Measurements from ENCODE around the gene ACP3. TPM values are rescaled to one million over a fixed set of nuclear protein-coding genes. Genes with fewer than 3 reads are reported as not detected.

The ACP3 gene
- polyA plus RNA-seq, 2 donors = 22.5 to 48.4 TPM

- no peak overlapping the region for H3K27ac ChIP-seq (ENCODE audit: low read depth in 2 of 2, low read length in 1 of 2)
These were observed 5.9 kb upstream of the ACP3 start for GRCh38 chr3:132311316-132311715.

GRCh38 chr3:132311841-132312240 is 5.4 kb upstream of the ACP3 start:
- no peaks in the 10 kb centered on the region for H3K9me3 ChIP-seq (ENCODE audit: control insufficient read depth in 2 of 2, insufficient read depth in 1 of 2, low read depth in 1 of 2, low read length in 1 of 2)
- H3K4me3 ChIP-seq (ENCODE audit: low read depth in 1 of 2, low read length in 2 of 2) = no peak overlapping the region
- no peaks in the 10 kb centered on the region for H3K27me3 ChIP-seq (ENCODE audit: control insufficient read depth in 1 of 2, insufficient read depth in 2 of 2, low read length in 2 of 2)
- H3K27ac ChIP-seq (ENCODE audit: low read depth in 2 of 2, low read length in 1 of 2) = no peak overlapping the region
- H3K4me1 ChIP-seq (ENCODE audit: control insufficient read depth in 2 of 2, insufficient read depth in 2 of 2, low read length in 1 of 2) = peaks cover 0 to 2% of the 10 kb centered on the region in 2 donors
- WGBS, 2 donors = 74 to 88% methylated on average over 2 of the region's 2 CpGs
- no peaks in the 10 kb centered on the region for H3K36me3 ChIP-seq (ENCODE audit: control insufficient read depth in 2 of 2, insufficient read depth in 2 of 2, low read length in 1 of 2)

More at GRCh38 chr3:132311316-132311715, 5.9 kb upstream of the ACP3 start:
- Histone ChIP-seq H3K27me3 (ENCODE audit: control insufficient read depth in 1 of 2, insufficient read depth in 2 of 2, low read length in 2 of 2) (no peaks in the 10 kb centered on the region), H3K36me3 (ENCODE audit: control insufficient read depth in 2 of 2, insufficient read depth in 2 of 2, low read length in 1 of 2) (no peaks in the 10 kb centered on the region), H3K9me3 (ENCODE audit: control insufficient read depth in 2 of 2, insufficient read depth in 1 of 2, low read depth in 1 of 2, low read length in 1 of 2) (no peaks in the 10 kb centered on the region), H3K4me1 (ENCODE audit: control insufficient read depth in 2 of 2, insufficient read depth in 2 of 2, low read length in 1 of 2) (peaks cover 0 to 2% of the 10 kb centered on the region in 2 donors), H3K4me3 (ENCODE audit: low read depth in 1 of 2, low read length in 2 of 2) (no peak overlapping the region)
- WGBS, 2 donors = 73 to 76% methylated on average over 3 of the region's 3 CpGs

GRCh38 chr3:132315851-132316250 is 1.4 kb upstream of the ACP3 start:
- Histone ChIP-seq H3K27ac (ENCODE audit: low read depth in 2 of 2, low read length in 1 of 2) (no peak overlapping the region), H3K4me3 (ENCODE audit: low read depth in 1 of 2, low read length in 2 of 2) (no peak overlapping the region), H3K9me3 (ENCODE audit: control insufficient read depth in 2 of 2, insufficient read depth in 1 of 2, low read depth in 1 of 2, low read length in 1 of 2) (no peaks in the 10 kb centered on the region), H3K27me3 (ENCODE audit: control insufficient read depth in 1 of 2, insufficient read depth in 2 of 2, low read length in 2 of 2) (no peaks in the 10 kb centered on the region), H3K36me3 (ENCODE audit: control insufficient read depth in 2 of 2, insufficient read depth in 2 of 2, low read length in 1 of 2) (no peaks in the 10 kb centered on the region), H3K4me1 (ENCODE audit: control insufficient read depth in 2 of 2, insufficient read depth in 2 of 2, low read length in 1 of 2) (peaks cover 0 to 2% of the 10 kb centered on the region in 2 donors)
- WGBS, 2 donors = 52 to 66% methylated on average over 1 of the region's 1 CpG

- 27 to 34% methylated on average over 1 of the region's 1 CpG for WGBS, 2 donors
- Histone ChIP-seq H3K4me3 (ENCODE audit: low read depth in 1 of 2, low read length in 2 of 2) (peak overlapping the region in 1 of 2 donors; percentile 63), H3K9me3 (ENCODE audit: control insufficient read depth in 2 of 2, insufficient read depth in 1 of 2, low read depth in 1 of 2, low read length in 1 of 2) (no peaks in the 10 kb centered on the region), H3K27me3 (ENCODE audit: control insufficient read depth in 1 of 2, insufficient read depth in 2 of 2, low read length in 2 of 2) (no peaks in the 10 kb centered on the region), H3K36me3 (ENCODE audit: control insufficient read depth in 2 of 2, insufficient read depth in 2 of 2, low read length in 1 of 2) (no peaks in the 10 kb centered on the region), H3K4me1 (ENCODE audit: control insufficient read depth in 2 of 2, insufficient read depth in 2 of 2, low read length in 1 of 2) (peaks cover 0 to 2% of the 10 kb centered on the region in 2 donors), H3K27ac (ENCODE audit: low read depth in 2 of 2, low read length in 1 of 2) (peak overlapping the region; percentile 36 to 48)
These were observed 1.2 kb downstream of the ACP3 start for GRCh38 chr3:132318451-132318850.

GRCh38 chr3:132321304-132321703 is 4.1 kb downstream of the ACP3 start:
- no peaks in the 10 kb centered on the region for H3K9me3 ChIP-seq (ENCODE audit: control insufficient read depth in 2 of 2, insufficient read depth in 1 of 2, low read depth in 1 of 2, low read length in 1 of 2)
- H3K4me3 ChIP-seq (ENCODE audit: low read depth in 1 of 2, low read length in 2 of 2) = no peak overlapping the region
- no peaks in the 10 kb centered on the region for H3K27me3 ChIP-seq (ENCODE audit: control insufficient read depth in 1 of 2, insufficient read depth in 2 of 2, low read length in 2 of 2)
- H3K36me3 ChIP-seq (ENCODE audit: control insufficient read depth in 2 of 2, insufficient read depth in 2 of 2, low read length in 1 of 2) = no peaks in the 10 kb centered on the region
- peak overlapping the region in 1 of 2 donors; percentile 41 for H3K27ac ChIP-seq (ENCODE audit: low read depth in 2 of 2, low read length in 1 of 2)
- 38 to 49% methylated on average over 3 of the region's 3 CpGs for WGBS, 2 donors
- H3K4me1 ChIP-seq (ENCODE audit: control insufficient read depth in 2 of 2, insufficient read depth in 2 of 2, low read length in 1 of 2) = no peaks in the 10 kb centered on the region

DNA sequence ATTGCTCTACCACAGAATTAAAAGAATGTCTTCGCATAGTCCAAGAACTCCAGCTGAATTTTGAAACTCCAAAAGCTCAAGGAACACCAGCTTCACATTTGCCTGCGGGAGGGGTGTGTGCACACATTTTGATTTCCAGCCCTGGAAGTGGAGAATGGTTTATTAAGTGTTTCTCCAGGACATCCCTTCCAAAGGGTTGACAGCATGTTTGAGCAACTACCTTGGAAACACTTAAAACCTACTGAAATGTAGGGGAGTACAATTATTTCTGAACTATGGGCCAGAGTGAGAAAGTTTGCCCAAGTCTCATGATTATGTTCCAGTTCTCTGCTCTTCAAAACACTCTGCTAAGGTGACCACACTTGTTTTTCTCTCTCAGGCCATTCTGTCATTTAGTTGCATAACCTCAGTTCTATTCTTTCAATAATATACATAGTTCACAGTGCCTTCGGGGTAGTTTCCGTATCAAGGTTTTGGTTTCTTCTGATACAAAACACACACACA is 7.9 kb downstream of the ACP3 start:
- no peaks in the 10 kb centered on the region for H3K4me1 ChIP-seq (ENCODE audit: control insufficient read depth in 2 of 2, insufficient read depth in 2 of 2, low read length in 1 of 2)
- H3K27ac ChIP-seq (ENCODE audit: low read depth in 2 of 2, low read length in 1 of 2) = peak overlapping the region in 1 of 2 donors; percentile 14
- peaks cover 0 to 2% of the 10 kb centered on the region in 2 donors for H3K36me3 ChIP-seq (ENCODE audit: control insufficient read depth in 2 of 2, insufficient read depth in 2 of 2, low read length in 1 of 2)
- H3K27me3 ChIP-seq (ENCODE audit: control insufficient read depth in 1 of 2, insufficient read depth in 2 of 2, low read length in 2 of 2) = no peaks in the 10 kb centered on the region
- H3K9me3 ChIP-seq (ENCODE audit: control insufficient read depth in 2 of 2, insufficient read depth in 1 of 2, low read depth in 1 of 2, low read length in 1 of 2) = no peaks in the 10 kb centered on the region
- WGBS, 2 donors = 47 to 60% methylated on average over 4 of the region's 4 CpGs
- H3K4me3 ChIP-seq (ENCODE audit: low read depth in 1 of 2, low read length in 2 of 2) = no peak overlapping the region

- Histone ChIP-seq H3K27ac (ENCODE audit: low read depth in 2 of 2, low read length in 1 of 2) (no peak overlapping the region), H3K9me3 (ENCODE audit: control insufficient read depth in 2 of 2, insufficient read depth in 1 of 2, low read depth in 1 of 2, low read length in 1 of 2) (no peaks in the 10 kb centered on the region), H3K4me1 (ENCODE audit: control insufficient read depth in 2 of 2, insufficient read depth in 2 of 2, low read length in 1 of 2) (no peaks in the 10 kb centered on the region), H3K36me3 (ENCODE audit: control insufficient read depth in 2 of 2, insufficient read depth in 2 of 2, low read length in 1 of 2) (peaks cover under 1 to 5% of the 10 kb centered on the region in 2 donors), H3K4me3 (ENCODE audit: low read depth in 1 of 2, low read length in 2 of 2) (no peak overlapping the region), H3K27me3 (ENCODE audit: control insufficient read depth in 1 of 2, insufficient read depth in 2 of 2, low read length in 2 of 2) (no peaks in the 10 kb centered on the region)
- 53 to 58% methylated on average over 2 of the region's 2 CpGs for WGBS, 2 donors
These were observed 8.4 kb downstream of the ACP3 start for GRCh38 chr3:132325634-132326033.

DNA sequence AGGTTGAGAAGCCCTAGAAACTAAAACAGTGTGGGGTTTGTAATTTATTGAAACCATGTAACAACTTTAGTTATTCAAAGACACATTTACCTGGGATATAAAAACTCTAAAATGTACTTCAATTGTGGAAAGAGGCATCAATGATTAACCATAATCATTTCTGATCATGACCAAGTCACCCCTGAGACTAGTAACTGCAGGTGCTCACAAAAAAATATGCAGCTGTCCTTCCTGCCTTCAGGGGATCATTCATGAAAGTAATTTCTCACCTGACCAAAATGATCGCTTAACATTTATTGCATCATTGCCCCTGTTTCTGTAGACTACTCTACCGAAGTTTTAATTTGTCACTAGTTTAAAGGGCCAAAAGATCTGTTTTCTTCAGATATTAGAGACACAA is 9.0 kb downstream of the ACP3 start:
- Histone ChIP-seq H3K36me3 (ENCODE audit: control insufficient read depth in 2 of 2, insufficient read depth in 2 of 2, low read length in 1 of 2) (peaks cover 3 to 5% of the 10 kb centered on the region in 2 donors), H3K27me3 (ENCODE audit: control insufficient read depth in 1 of 2, insufficient read depth in 2 of 2, low read length in 2 of 2) (no peaks in the 10 kb centered on the region), H3K4me1 (ENCODE audit: control insufficient read depth in 2 of 2, insufficient read depth in 2 of 2, low read length in 1 of 2) (no peaks in the 10 kb centered on the region), H3K9me3 (ENCODE audit: control insufficient read depth in 2 of 2, insufficient read depth in 1 of 2, low read depth in 1 of 2, low read length in 1 of 2) (no peaks in the 10 kb centered on the region), H3K27ac (ENCODE audit: low read depth in 2 of 2, low read length in 1 of 2) (no peak overlapping the region), H3K4me3 (ENCODE audit: low read depth in 1 of 2, low read length in 2 of 2) (no peak overlapping the region)
- WGBS, 2 donors = 35 to 50% methylated on average over 2 of the region's 2 CpGs

DNA sequence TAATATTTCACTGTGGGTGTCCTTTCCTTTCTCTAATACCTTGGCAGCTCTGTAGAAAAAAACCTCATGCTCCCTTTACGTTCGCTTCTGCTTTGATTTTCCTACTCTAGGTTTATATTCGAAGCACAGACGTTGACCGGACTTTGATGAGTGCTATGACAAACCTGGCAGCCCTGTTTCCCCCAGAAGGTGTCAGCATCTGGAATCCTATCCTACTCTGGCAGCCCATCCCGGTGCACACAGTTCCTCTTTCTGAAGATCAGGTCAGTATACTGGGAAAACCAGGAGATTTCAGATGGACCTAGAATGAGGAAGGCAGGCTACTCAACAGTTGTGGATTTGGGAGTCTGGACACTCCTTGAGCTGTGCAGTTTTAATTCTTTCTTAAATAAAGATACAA is 14.9 kb downstream of the ACP3 start:
- Histone ChIP-seq H3K4me1 (ENCODE audit: control insufficient read depth in 2 of 2, insufficient read depth in 2 of 2, low read length in 1 of 2) (no peaks in the 10 kb centered on the region), H3K4me3 (ENCODE audit: low read depth in 1 of 2, low read length in 2 of 2) (no peak overlapping the region), H3K27ac (ENCODE audit: low read depth in 2 of 2, low read length in 1 of 2) (no peak overlapping the region), H3K9me3 (ENCODE audit: control insufficient read depth in 2 of 2, insufficient read depth in 1 of 2, low read depth in 1 of 2, low read length in 1 of 2) (no peaks in the 10 kb centered on the region), H3K36me3 (ENCODE audit: control insufficient read depth in 2 of 2, insufficient read depth in 2 of 2, low read length in 1 of 2) (peaks cover 3 to 9% of the 10 kb centered on the region in 2 donors), H3K27me3 (ENCODE audit: control insufficient read depth in 1 of 2, insufficient read depth in 2 of 2, low read length in 2 of 2) (no peaks in the 10 kb centered on the region)
- 85% methylated on average over 6 of the region's 6 CpGs for WGBS, 2 donors

DNA sequence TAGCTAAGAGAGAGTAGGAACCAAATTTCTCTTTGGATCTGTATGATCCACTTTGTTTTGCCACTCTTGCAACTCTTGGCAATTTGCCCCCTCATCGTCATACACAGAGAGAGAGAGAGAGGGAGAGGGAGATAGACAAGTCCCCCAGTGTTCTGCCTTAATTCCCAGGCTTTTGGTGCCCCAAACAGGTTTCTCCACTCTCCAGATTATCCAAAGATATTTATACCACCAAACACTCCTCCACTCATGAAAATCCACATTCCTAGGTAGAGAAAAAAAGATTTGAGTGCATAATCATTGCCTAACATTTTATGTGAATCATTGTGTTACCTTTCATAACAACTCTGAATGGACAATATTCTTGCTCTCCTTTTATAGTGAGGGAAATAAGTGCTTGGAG is 15.3 kb downstream of the ACP3 start:
- no peaks in the 10 kb centered on the region for H3K9me3 ChIP-seq (ENCODE audit: control insufficient read depth in 2 of 2, insufficient read depth in 1 of 2, low read depth in 1 of 2, low read length in 1 of 2)
- H3K27ac ChIP-seq (ENCODE audit: low read depth in 2 of 2, low read length in 1 of 2) = no peak overlapping the region
- H3K36me3 ChIP-seq (ENCODE audit: control insufficient read depth in 2 of 2, insufficient read depth in 2 of 2, low read length in 1 of 2) = peaks cover 3 to 9% of the 10 kb centered on the region in 2 donors
- H3K4me1 ChIP-seq (ENCODE audit: control insufficient read depth in 2 of 2, insufficient read depth in 2 of 2, low read length in 1 of 2) = no peaks in the 10 kb centered on the region
- no peaks in the 10 kb centered on the region for H3K27me3 ChIP-seq (ENCODE audit: control insufficient read depth in 1 of 2, insufficient read depth in 2 of 2, low read length in 2 of 2)
- WGBS, 2 donors = 38 to 50% methylated on average over 1 of the region's 1 CpG
- no peak overlapping the region for H3K4me3 ChIP-seq (ENCODE audit: low read depth in 1 of 2, low read length in 2 of 2)

Measured in esophagus (tissue), 2 donors.